GM12891 (cell line): ENCODE results near the gene RGS16.
A peak's percentile ranks its signal among the peaks of the same experiment; 100 is the strongest.
"Not testable (repeated sequence)": the region's sequence is repeated elsewhere in the genome, so short reads cannot be mapped to it uniquely, and the experiment has no call there.

ENCODE experiments used
- DNase-seq: peaks from one replicate; pipeline ENCODE4 v3.0.0; 2011; ENCODE audit warnings: low spot score; ENCODE audit not compliant: insufficient read length
- FAIRE-seq: peaks from 2 replicates; lab custom pipeline; 2011; peaks lifted over from hg19 to GRCh38; lab: Jason Lieb, UNC
- PAX5 ChIP-seq: IDR thresholded peaks from 2 replicates; pipeline ENCODE4 v1.6.1; 2011; ENCODE audit warnings: low read length, moderate library complexity, mild to moderate bottlenecking; ENCODE audit not compliant: insufficient read depth, severe bottlenecking
- POLR2A ChIP-seq: IDR thresholded peaks from 2 replicates; pipeline ENCODE4 v1.6.1; 2011; ENCODE audit warnings: low read depth, low read length, control low read depth
- POLR2AphosphoS5 ChIP-seq: IDR thresholded peaks from 2 replicates; pipeline ENCODE4 v1.6.1; 2011; ENCODE audit warnings: low read depth, low read length, control low read depth
- POU2F2 ChIP-seq: IDR thresholded peaks from 2 replicates; pipeline ENCODE4 v1.6.1; 2011; ENCODE audit warnings: low read depth, mild to moderate bottlenecking, control low read depth, low read length, moderate library complexity
- SPI1 ChIP-seq: IDR thresholded peaks from 2 replicates; pipeline ENCODE4 v1.6.1; 2011; ENCODE audit warnings: low read depth, low read length, control low read depth
- TAF1 ChIP-seq: IDR thresholded peaks from 2 replicates; pipeline ENCODE4 v1.6.1; 2011; ENCODE audit warnings: low read depth, low read length, control low read depth

RGS16 gene

GRCh38 chr1:182641561-182641960 is 37.4 kb upstream of the RGS16 start:
- FAIRE-seq = no peak
- TF ChIP-seq PAX5 (no peak), SPI1 (no peak), TAF1 (no peak), POU2F2 (no peak), POLR2AphosphoS5 (no peak), POLR2A (no peak)
- no peak for DNase-seq

- DNase-seq (no peak), FAIRE-seq (no peak)
- TF ChIP-seq SPI1 = no peak
- no peak for TF ChIP-seq TAF1
- no peak for TF ChIP-seq PAX5
- TF ChIP-seq POLR2A = no peak
These were observed 35.1 kb upstream of the RGS16 start for GRCh38 chr1:182639330-182639729.

GRCh38 chr1:182637769-182638168 is 33.6 kb upstream of the RGS16 start:
- FAIRE-seq (no peak), DNase-seq (no peak)
- TF ChIP-seq POU2F2 = no peak
- TF ChIP-seq POLR2A = no peak
- TF ChIP-seq TAF1 = no peak
- TF ChIP-seq SPI1 = no peak
- no peak for TF ChIP-seq POLR2AphosphoS5
- no peak for TF ChIP-seq PAX5

- no peak for FAIRE-seq
- no peak for TF ChIP-seq TAF1
- TF ChIP-seq POU2F2 = no peak
- no peak for TF ChIP-seq SPI1
- TF ChIP-seq POLR2AphosphoS5 = no peak
- TF ChIP-seq PAX5 = no peak
- TF ChIP-seq POLR2A = no peak
- DNase-seq = no peak
These were observed 31.7 kb upstream of the RGS16 start for GRCh38 chr1:182635871-182636270.

- FAIRE-seq = no peak
These were observed 30.3 kb upstream of the RGS16 start for GRCh38 chr1:182634306-182635072.

GRCh38 chr1:182633657-182634281 is 29.6 kb upstream of the RGS16 start:
- no peak for TF ChIP-seq POU2F2
- TF ChIP-seq POLR2A = no peak
- TF ChIP-seq POLR2AphosphoS5 = no peak
- no peak for TF ChIP-seq SPI1
- TF ChIP-seq TAF1 = no peak
- FAIRE-seq (no peak), DNase-seq (no peak)

More at GRCh38 chr1:182634306-182635072, 30.3 kb upstream of the RGS16 start:
- TF ChIP-seq PAX5 (no peak), SPI1 (peak; percentile 2; the same call in 1 of the 2 replicates)
- DNase-seq = no peak

- no peak for TF ChIP-seq SPI1
- FAIRE-seq (no peak), DNase-seq (no peak)
These were observed 28.8 kb upstream of the RGS16 start for GRCh38 chr1:182633031-182633430.

GRCh38 chr1:182632441-182632857 is 28.3 kb upstream of the RGS16 start:
- not testable (repeated sequence) for DNase-seq
- FAIRE-seq = peak; percentile 31
- TF ChIP-seq SPI1 = peak; percentile 54
- peak; percentile 9 for TF ChIP-seq PAX5

GRCh38 chr1:182631954-182632353 is 27.8 kb upstream of the RGS16 start:
- FAIRE-seq = no peak

GRCh38 chr1:182631053-182631677 is 27.0 kb upstream of the RGS16 start:
- DNase-seq = no peak
- TF ChIP-seq SPI1 (no peak), TAF1 (no peak), POLR2A (no peak), POLR2AphosphoS5 (no peak), POU2F2 (no peak), PAX5 (no peak)
- peak; percentile 31 for FAIRE-seq

More at GRCh38 chr1:182631954-182632353, 27.8 kb upstream of the RGS16 start:
- TF ChIP-seq SPI1 = no peak
- no peak for TF ChIP-seq POLR2AphosphoS5
- no peak for TF ChIP-seq PAX5
- TF ChIP-seq TAF1 = no peak
- no peak for TF ChIP-seq POLR2A
- TF ChIP-seq POU2F2 = no peak
- no peak for DNase-seq

- no peak for TF ChIP-seq SPI1
- TF ChIP-seq POU2F2 = no peak
- TF ChIP-seq PAX5 = no peak
- TF ChIP-seq POLR2AphosphoS5 = no peak
- no peak for TF ChIP-seq POLR2A
- TF ChIP-seq TAF1 = no peak
- no peak for FAIRE-seq
- DNase-seq = no peak
These were observed 26.4 kb upstream of the RGS16 start for GRCh38 chr1:182630586-182630985.
